ENCODE measurements around the gene VWA5B1. TPM values are rescaled to one million over a fixed set of nuclear protein-coding genes. Genes with fewer than 3 reads are reported as not detected.

Gene VWA5B1
- total and polyA plus RNA-seq, 2 of the 4 experiments (the other 2 are of a cell fraction): not detected

DNA sequence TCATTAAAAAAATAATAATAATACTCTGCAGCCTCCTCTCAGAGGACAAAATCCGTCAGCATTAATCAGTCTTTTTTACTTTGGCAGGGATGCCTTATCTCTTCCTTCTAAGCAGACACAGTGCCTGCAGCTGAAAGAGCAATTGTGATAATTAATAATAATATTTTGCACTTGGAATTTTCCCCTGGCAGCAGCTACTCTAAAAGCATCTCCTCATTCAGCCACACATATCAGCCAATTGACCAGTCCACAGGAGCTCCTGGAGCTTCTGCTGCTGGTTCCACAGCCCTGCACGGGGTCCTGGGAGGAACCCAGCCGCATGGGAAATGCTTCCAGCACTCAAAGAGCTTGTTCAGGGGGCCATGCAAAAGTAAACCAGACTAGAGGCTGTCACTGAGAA lies 31.0 kb upstream of the VWA5B1 start:
- Histone ChIP-seq H3K9me1 (ENCODE audit: insufficient read depth, low read length) (no peaks in the 10 kb centered on the region), H2AK9ac (replicated peaks; ENCODE audit: low read depth, low read length, poor library complexity) (no peak overlapping the region), H2BK20ac (ENCODE audit: low read depth, low read length) (no peak overlapping the region), H3K27me3 (ENCODE audit: control insufficient read depth, insufficient read depth, low read length) (peaks cover 5% of the 10 kb centered on the region), H3K9ac (ENCODE audit: low read depth, low read length) (no peak overlapping the region), H3K18ac (ENCODE audit: low read depth, low read length) (no peak overlapping the region), H3K4ac (ENCODE audit: low read depth, low read length) (no peak overlapping the region), H4K91ac (ENCODE audit: insufficient read depth, low read depth, low read length) (no peak overlapping the region), H3K4me2 (ENCODE audit: low read depth, low read length) (no peak overlapping the region), H3K14ac (replicated peaks; ENCODE audit: low read depth, low read length) (no peak overlapping the region), H3K79me1 (ENCODE audit: low read depth in 1 of 2, low read length in 2 of 2) (no peaks in the 10 kb centered on the region), H4K20me1 (ENCODE audit: insufficient read depth, low read length) (no peaks in the 10 kb centered on the region), H2BK5ac (ENCODE audit: low read depth, low read length, poor library complexity, severe bottlenecking) (no peak overlapping the region), H4K5ac (ENCODE audit: low read depth, low read length) (no peak overlapping the region), H2BK15ac (ENCODE audit: low read depth, low read length) (no peak overlapping the region), H3K56ac (ENCODE audit: extremely low read depth, insufficient read depth, low read length) (no peak overlapping the region), H2BK120ac (ENCODE audit: low read depth, low read length) (no peak overlapping the region), H3K36me3 (ENCODE audit: control insufficient read depth, insufficient read depth, low read length) (no peaks in the 10 kb centered on the region), H4K8ac (ENCODE audit: low read depth in 2 of 2, low read length in 2 of 2) (no peak overlapping the region), H3K9me3 (ENCODE audit: control insufficient read depth, insufficient read depth, low read length) (no peaks in the 10 kb centered on the region), H3K4me1 (ENCODE audit: control insufficient read depth, insufficient read depth, low read length) (no peaks in the 10 kb centered on the region), H2AK5ac (ENCODE audit: low read depth, low read length) (no peak overlapping the region), H3K4me3 (ENCODE audit: insufficient read depth, low read depth, low read length) (no peak overlapping the region), H3K27ac (ENCODE audit: insufficient read depth, low read length) (no peak overlapping the region), H2AFZ (replicated peaks; ENCODE audit: low read length, poor library complexity) (no peak overlapping the region), H3K23ac (ENCODE audit: low read depth, low read length) (no peak overlapping the region)
- ChIA-PET CTCF (interaction anchor here (0.6 kb wide), 1 partner anchor 885 kb away, joined by 5 read pairs; no protein-coding TSS in a partner anchor), POLR2A (ENCODE audit: unreplicated experiment) (no interaction called here)
- TF ChIP-seq MXI1 (IDR thresholded peaks at IDR 0.05; ENCODE audit: borderline replicate concordance, low read depth, low read length): no peak
- TF ChIP-seq POLR2A (IDR thresholded peaks at IDR 0.05; ENCODE audit: low read depth, low read length): no peak
- TF ChIP-seq CEBPB (IDR thresholded peaks at IDR 0.05; ENCODE audit: low read depth, low read length): no peak
- no peak for TF ChIP-seq RFX5 (IDR thresholded peaks at IDR 0.05; ENCODE audit: low read depth, low read length)
- no peak for TF ChIP-seq RCOR1 (IDR thresholded peaks at IDR 0.05; ENCODE audit: insufficient replicate concordance, low read length)
- no peak for TF ChIP-seq USF2 (IDR thresholded peaks at IDR 0.05; ENCODE audit: low read depth, low read length)
- no peak for TF ChIP-seq FOS (IDR thresholded peaks at IDR 0.05; ENCODE audit: low read depth, low read length)
- no peak for TF ChIP-seq MAFK (IDR thresholded peaks at IDR 0.05; ENCODE audit: low read depth, low read length)
- TF ChIP-seq RAD21 (IDR thresholded peaks at IDR 0.05; ENCODE audit: low read length): no peak
- TF ChIP-seq MAZ (IDR thresholded peaks at IDR 0.05; ENCODE audit: borderline replicate concordance, low read depth, low read length): no peak
- no peak for TF ChIP-seq NFE2L2 (IDR thresholded peaks at IDR 0.05; ENCODE audit: low read depth, low read length)
- no peak for TF ChIP-seq CHD1 (IDR thresholded peaks at IDR 0.05; ENCODE audit: low read depth, low read length)
- TF ChIP-seq, protein P1, sequence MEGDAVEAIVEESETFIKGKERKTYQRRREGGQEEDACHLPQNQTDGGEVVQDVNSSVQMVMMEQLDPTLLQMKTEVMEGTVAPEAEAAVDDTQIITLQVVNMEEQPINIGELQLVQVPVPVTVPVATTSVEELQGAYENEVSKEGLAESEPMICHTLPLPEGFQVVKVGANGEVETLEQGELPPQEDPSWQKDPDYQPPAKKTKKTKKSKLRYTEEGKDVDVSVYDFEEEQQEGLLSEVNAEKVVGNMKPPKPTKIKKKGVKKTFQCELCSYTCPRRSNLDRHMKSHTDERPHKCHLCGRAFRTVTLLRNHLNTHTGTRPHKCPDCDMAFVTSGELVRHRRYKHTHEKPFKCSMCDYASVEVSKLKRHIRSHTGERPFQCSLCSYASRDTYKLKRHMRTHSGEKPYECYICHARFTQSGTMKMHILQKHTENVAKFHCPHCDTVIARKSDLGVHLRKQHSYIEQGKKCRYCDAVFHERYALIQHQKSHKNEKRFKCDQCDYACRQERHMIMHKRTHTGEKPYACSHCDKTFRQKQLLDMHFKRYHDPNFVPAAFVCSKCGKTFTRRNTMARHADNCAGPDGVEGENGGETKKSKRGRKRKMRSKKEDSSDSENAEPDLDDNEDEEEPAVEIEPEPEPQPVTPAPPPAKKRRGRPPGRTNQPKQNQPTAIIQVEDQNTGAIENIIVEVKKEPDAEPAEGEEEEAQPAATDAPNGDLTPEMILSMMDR (conservative IDR thresholded peaks at IDR 0.05; ENCODE audit: low read depth, low read length): no peak
- dilution Hi-C loops (cut with HindIII; ENCODE audit: low sequenced_read_pairs, unreplicated experiment): no loop called here
- in situ Hi-C loops (cut with MboI; ENCODE audit: low sequenced_read_pairs): no loop called here
- ATAC-seq (ENCODE audit: low read depth) (no peak), DNase-seq (no peak)
- 0% methylated on average over 1 of the region's 3 CpGs; no CpG with 5 or more reads in 1 of the 2 experiments for WGBS, 2 experiments (ENCODE audit: extremely low coverage in 2 of 2, insufficient read length in 1 of 2)
- intact Hi-C loops (cut with micrococcal nuclease): no loop called here
- no TSS peak for BruUV-seq (replicated peaks)

Data from IMR-90 (cell line).